ENCODE results near the gene MRPL40.

DNA sequence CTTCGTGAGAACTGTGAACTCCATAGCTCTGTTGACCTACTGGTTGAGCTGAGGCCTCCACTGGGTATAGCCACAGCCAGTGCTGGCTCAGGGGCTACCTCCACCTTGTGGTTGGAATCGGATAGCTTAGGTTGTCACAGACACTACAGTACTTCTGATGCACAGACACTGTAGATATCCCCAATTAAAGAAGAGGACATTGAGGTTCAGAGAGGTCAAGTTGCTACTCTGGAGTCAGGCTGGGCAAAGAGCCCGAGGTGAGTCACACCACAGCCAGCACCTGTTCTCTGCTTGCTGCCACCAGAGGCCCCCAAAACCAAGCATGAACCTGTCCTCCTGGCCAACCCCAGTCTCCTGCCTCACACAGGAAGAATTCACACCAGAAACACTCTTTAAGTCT lies 41.2 kb downstream of the MRPL40 start:
- TF ChIP-seq, protein P1, sequence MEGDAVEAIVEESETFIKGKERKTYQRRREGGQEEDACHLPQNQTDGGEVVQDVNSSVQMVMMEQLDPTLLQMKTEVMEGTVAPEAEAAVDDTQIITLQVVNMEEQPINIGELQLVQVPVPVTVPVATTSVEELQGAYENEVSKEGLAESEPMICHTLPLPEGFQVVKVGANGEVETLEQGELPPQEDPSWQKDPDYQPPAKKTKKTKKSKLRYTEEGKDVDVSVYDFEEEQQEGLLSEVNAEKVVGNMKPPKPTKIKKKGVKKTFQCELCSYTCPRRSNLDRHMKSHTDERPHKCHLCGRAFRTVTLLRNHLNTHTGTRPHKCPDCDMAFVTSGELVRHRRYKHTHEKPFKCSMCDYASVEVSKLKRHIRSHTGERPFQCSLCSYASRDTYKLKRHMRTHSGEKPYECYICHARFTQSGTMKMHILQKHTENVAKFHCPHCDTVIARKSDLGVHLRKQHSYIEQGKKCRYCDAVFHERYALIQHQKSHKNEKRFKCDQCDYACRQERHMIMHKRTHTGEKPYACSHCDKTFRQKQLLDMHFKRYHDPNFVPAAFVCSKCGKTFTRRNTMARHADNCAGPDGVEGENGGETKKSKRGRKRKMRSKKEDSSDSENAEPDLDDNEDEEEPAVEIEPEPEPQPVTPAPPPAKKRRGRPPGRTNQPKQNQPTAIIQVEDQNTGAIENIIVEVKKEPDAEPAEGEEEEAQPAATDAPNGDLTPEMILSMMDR (IDR thresholded peaks at IDR 0.05; ENCODE audit: insufficient read depth, low read length, poor library complexity, severe bottlenecking): no peak
- TF ChIP-seq EZH2phosphoT487 (conservative IDR thresholded peaks at IDR 0.05; ENCODE audit: low read length): no peak
